IMR-90 (cell line): ENCODE results near the gene SLC9A2. TPM values are rescaled to one million over a fixed set of nuclear protein-coding genes. Genes with fewer than 3 reads are reported as not detected.

Experiments
- ATAC-seq: fragments of 200-7000 bp; cut with Tn5 transposase; 2 replicates; pipeline ENCODE4 v1.9.1; 2020; ENCODE audit warnings: low read depth, mild to moderate bottlenecking, moderate library complexity
- BruUV-seq: library from RNA; stranded (reverse); fragments of 400-500 nt; replicated peaks from 2 replicates; lab custom pipeline; 2021; lab: Mats Ljungman, UMichigan
- CTCF ChIA-PET: fragments of 300-600 bp; formaldehyde crosslinking; extraction: SDS; loops from one replicate; lab custom pipeline; 2021; ENCODE audit warnings: antibody characterized with exemption; lab: Yijun Ruan, JAX
- POLR2A ChIA-PET: fragments of 300-600 bp; sonication (Branson Sonifier 250); formaldehyde crosslinking; loops from one replicate; lab custom pipeline; 2022; ENCODE audit warnings: antibody characterized with exemption; ENCODE audit not compliant: unreplicated experiment; lab: Charles Lee
- DNase-seq: peaks from one replicate; pipeline ENCODE4 v3.0.0; 2013
- H2AFZ ChIP-seq: replicated peaks from 2 replicates; pipeline ENCODE3; 2013; ENCODE audit warnings: low read length, mild to moderate bottlenecking; ENCODE audit not compliant: poor library complexity
- H2AK5ac ChIP-seq: 2 replicates; pipeline ENCODE4 v1.6.1; 2013; ENCODE audit warnings: low read depth, low read length, inconsistent platforms
- H2AK9ac ChIP-seq: replicated peaks from 2 replicates; pipeline ENCODE3; 2013; ENCODE audit warnings: mild to moderate bottlenecking, low read depth, low read length, moderate library complexity; ENCODE audit not compliant: poor library complexity
- H2BK120ac ChIP-seq: 2 replicates; pipeline ENCODE4 v1.6.1; 2013; ENCODE audit warnings: low read depth, low read length, inconsistent platforms
- H2BK15ac ChIP-seq: 3 replicates; pipeline ENCODE4 v1.6.1; 2013; ENCODE audit warnings: low read depth, low read length, inconsistent platforms
- H2BK20ac ChIP-seq: 2 replicates; pipeline ENCODE4 v1.6.1; 2013; ENCODE audit warnings: low read depth, mild to moderate bottlenecking, inconsistent platforms, low read length, moderate library complexity
- H2BK5ac ChIP-seq: 2 replicates; pipeline ENCODE4 v1.6.1; 2013; ENCODE audit warnings: mild to moderate bottlenecking, low read depth, low read length, inconsistent platforms; ENCODE audit not compliant: poor library complexity, severe bottlenecking
- H3K14ac ChIP-seq: replicated peaks from 2 replicates; pipeline ENCODE4 v1.6.1; 2013; ENCODE audit warnings: low read depth, low read length, inconsistent platforms
- H3K18ac ChIP-seq: 2 replicates; pipeline ENCODE4 v1.6.1; 2013; ENCODE audit warnings: low read depth, low read length, control low read depth
- H3K23ac ChIP-seq: 2 replicates; pipeline ENCODE4 v1.6.1; 2013; ENCODE audit warnings: low read depth, low read length, inconsistent platforms
- H3K27ac ChIP-seq: 2 replicates; pipeline ENCODE4 v1.5.1; 2013; ENCODE audit warnings: mild to moderate bottlenecking, control low read depth, low read length; ENCODE audit not compliant: insufficient read depth
- H3K27me3 ChIP-seq: 2 replicates; pipeline ENCODE4 v1.6.1; 2013; ENCODE audit warnings: low read length; ENCODE audit not compliant: control insufficient read depth, insufficient read depth
- H3K36me3 ChIP-seq: 2 replicates; pipeline ENCODE4 v1.6.1; 2013; ENCODE audit warnings: low read length, mixed read lengths; ENCODE audit not compliant: control insufficient read depth, insufficient read depth
- H3K4ac ChIP-seq: 2 replicates; pipeline ENCODE4 v1.6.1; 2013; ENCODE audit warnings: low read depth, low read length, inconsistent platforms
- H3K4me1 ChIP-seq: 2 replicates; pipeline ENCODE4 v1.6.1; 2013; ENCODE audit warnings: low read length, mixed read lengths; ENCODE audit not compliant: control insufficient read depth, insufficient read depth
- H3K4me2 ChIP-seq: 2 replicates; pipeline ENCODE4 v1.6.1; 2013; ENCODE audit warnings: low read depth, mild to moderate bottlenecking, control low read depth, low read length, moderate library complexity
- H3K4me3 ChIP-seq: 2 replicates; pipeline ENCODE4 v1.5.1; 2013; ENCODE audit warnings: low read depth, mild to moderate bottlenecking, control low read depth, low read length, moderate library complexity; ENCODE audit not compliant: insufficient read depth
- H3K56ac ChIP-seq: 2 replicates; pipeline ENCODE4 v1.6.1; 2013; ENCODE audit warnings: low read length, inconsistent platforms; ENCODE audit not compliant: insufficient read depth; ENCODE audit errors: extremely low read depth
- H3K79me1 ChIP-seq, 2 experiments: 2 replicates each; pipeline ENCODE4 v1.6.1; 2013; ENCODE audit warnings: low read length in 2 of 2, inconsistent platforms in 1 of 2, low read depth in 1 of 2
- H3K9ac ChIP-seq: 2 replicates; pipeline ENCODE4 v1.6.1; 2013; ENCODE audit warnings: low read depth, low read length, control low read depth
- H3K9me1 ChIP-seq: 2 replicates; pipeline ENCODE4 v1.6.1; 2013; ENCODE audit warnings: low read length, inconsistent platforms; ENCODE audit not compliant: insufficient read depth
- H3K9me3 ChIP-seq: 2 replicates; pipeline ENCODE4 v1.6.1; 2013; ENCODE audit warnings: low read length; ENCODE audit not compliant: control insufficient read depth, insufficient read depth
- H4K20me1 ChIP-seq: 2 replicates; pipeline ENCODE4 v1.6.1; 2013; ENCODE audit warnings: low read length, inconsistent platforms; ENCODE audit not compliant: insufficient read depth
- H4K5ac ChIP-seq: 2 replicates; pipeline ENCODE4 v1.6.1; 2013; ENCODE audit warnings: mild to moderate bottlenecking, low read depth, low read length, control low read depth
- H4K8ac ChIP-seq, 2 experiments: 2 replicates each; pipeline ENCODE4 v1.6.1; 2013; ENCODE audit warnings: low read depth in 2 of 2, low read length in 2 of 2, control low read depth in 1 of 2, inconsistent platforms in 1 of 2
- H4K91ac ChIP-seq: 2 replicates; pipeline ENCODE4 v1.6.1; 2013; ENCODE audit warnings: low read depth, low read length, inconsistent platforms; ENCODE audit not compliant: insufficient read depth
- BHLHE40 ChIP-seq: fragments of 150-350 bp; IDR thresholded peaks from 2 replicates; pipeline ENCODE4 v1.6.1; 2016; ENCODE audit warnings: mild to moderate bottlenecking, low read depth, low read length
- CEBPB ChIP-seq: IDR thresholded peaks from 2 replicates; pipeline ENCODE4 v1.6.1; 2012; ENCODE audit warnings: low read depth, low read length, improper control_type of control experiment
- FOS ChIP-seq: fragments of 150-350 bp; IDR thresholded peaks from 2 replicates; pipeline ENCODE4 v1.6.1; 2016; ENCODE audit warnings: low read depth, low read length
- MAFK ChIP-seq: IDR thresholded peaks from 2 replicates; pipeline ENCODE4 v1.6.1; 2012; ENCODE audit warnings: low read depth, low read length, improper control_type of control experiment
- MAZ ChIP-seq: IDR thresholded peaks from 2 replicates; pipeline ENCODE4 v1.6.1; 2012; ENCODE audit warnings: low read depth, mild to moderate bottlenecking, low read length, improper control_type of control experiment, moderate library complexity, borderline replicate concordance
- MXI1 ChIP-seq: IDR thresholded peaks from 2 replicates; pipeline ENCODE4 v1.6.1; 2012; ENCODE audit warnings: low read depth, mild to moderate bottlenecking, low read length, moderate library complexity, borderline replicate concordance
- NFE2L2 ChIP-seq: fragments of 150-350 bp; IDR thresholded peaks from 2 replicates; pipeline ENCODE4 v1.6.1; 2016; ENCODE audit warnings: low read depth, mild to moderate bottlenecking, low read length
- POLR2A ChIP-seq: IDR thresholded peaks from 2 replicates; pipeline ENCODE4 v1.6.1; 2012; ENCODE audit warnings: mild to moderate bottlenecking, low read depth, low read length
- RAD21 ChIP-seq: IDR thresholded peaks from 2 replicates; pipeline ENCODE4 v1.6.1; 2012; ENCODE audit warnings: low read length, improper control_type of control experiment
- dilution Hi-C: fragments of 300-500 bp; cut with HindIII; formaldehyde crosslinking; loops from one replicate; pipeline ENCODE4 v1.14.3; 2018; ENCODE audit warnings: low sequenced_read_pairs; ENCODE audit not compliant: unreplicated experiment
- in situ Hi-C: fragments of 300-500 bp; cut with MboI; formaldehyde crosslinking; loops from 3 replicates; pipeline ENCODE4 v1.14.3; 2019; ENCODE audit warnings: low sequenced_read_pairs, inconsistent platforms, mixed read lengths
- intact Hi-C: fragments of 100-400 bp; cut with micrococcal nuclease; formaldehyde crosslinking; loops from 2 replicates; pipeline ENCODE4 v1.10.0; 2022
- polyA plus RNA-seq, 3 experiments: library from polyadenylated mRNA; depleted of rRNA; stranded (reverse); fragments of >200 nt; gene quantifications; 2 replicates each; pipeline ENCODE4 v1.2.3, GENCODE V29; 2012; ENCODE audit warnings: low replicate concordance in 1 of 3
- total RNA-seq: library from RNA; depleted of rRNA; stranded (reverse); fragments of >200 nt; gene quantifications from 2 replicates; pipeline ENCODE4 v1.2.3, GENCODE V29; 2012; rRNA removed

The SLC9A2 gene
- total and polyA plus RNA-seq, 2 of the 4 experiments (the other 2 are of a cell fraction): not detected

- no peaks in the 10 kb centered on the region for H4K20me1 ChIP-seq
Measured at GRCh38 chr2:102758439-102758838, 139.1 kb downstream of the SLC9A2 start.

More at GRCh38 chr2:102758439-102758838, 139.1 kb downstream of the SLC9A2 start:
- no peak overlapping the region for H4K8ac ChIP-seq
- TF ChIP-seq RAD21 (no peak), BHLHE40 (no peak), FOS (no peak), MAFK (no peak), POLR2A (no peak), MAZ (no peak), MXI1 (no peak), NFE2L2 (no peak), CEBPB (no peak)
- H3K9ac ChIP-seq: no peak overlapping the region
- ATAC-seq: no peak
- DNase-seq: no peak
- H3K4me3 ChIP-seq: no peak overlapping the region
- dilution Hi-C loops (no loop called here), intact Hi-C loops (no loop called here), in situ Hi-C loops (no loop called here)
- no peak overlapping the region for H3K4ac ChIP-seq
- H3K27me3 ChIP-seq: no peaks in the 10 kb centered on the region
- H2AK9ac ChIP-seq: no peak overlapping the region
- H3K18ac ChIP-seq: no peak overlapping the region
- H3K56ac ChIP-seq: no peak overlapping the region
- H3K4me1 ChIP-seq: no peaks in the 10 kb centered on the region; the same call in 1 of the 2 replicates
- CTCF ChIA-PET: no interaction called here
- no peaks in the 10 kb centered on the region for H3K79me1 ChIP-seq
- H3K9me3 ChIP-seq: no peaks in the 10 kb centered on the region
- H3K4me2 ChIP-seq: no peak overlapping the region
- H3K14ac ChIP-seq: no peak overlapping the region
- BruUV-seq: no TSS peak
- no peak overlapping the region for H2BK120ac ChIP-seq
- POLR2A ChIA-PET: no interaction called here
- H4K5ac ChIP-seq: no peak overlapping the region
- H2AFZ ChIP-seq: no peak overlapping the region
- no peaks in the 10 kb centered on the region for H3K36me3 ChIP-seq
- no peak overlapping the region for H3K27ac ChIP-seq
- no peak overlapping the region for H2BK5ac ChIP-seq
- H2BK15ac ChIP-seq: no peak overlapping the region
- H2AK5ac ChIP-seq: no peak overlapping the region
- no peaks in the 10 kb centered on the region for H3K9me1 ChIP-seq
- H2BK20ac ChIP-seq: no peak overlapping the region
- no peak overlapping the region for H3K23ac ChIP-seq
- H4K91ac ChIP-seq: no peak overlapping the region

Other genes with a start within 250 kb of the SLC9A2 start
- not detected in 2 replicates for gene IL18RAP, start 196.4 kb upstream of the SLC9A2 start, total RNA-seq
- gene IL18RAP, start 196.4 kb upstream of the SLC9A2 start, polyA plus RNA-seq (2012; rRNA removed): not detected in 2 replicates
- not detected in 2 replicates for gene SLC9A4, start 146.3 kb upstream of the SLC9A2 start, total RNA-seq
- not detected in 2 replicates for gene SLC9A4, start 146.3 kb upstream of the SLC9A2 start, polyA plus RNA-seq (2012; rRNA removed)
- 1.3 and 1.4 TPM in 2 replicates for gene TMEM182, start 142.5 kb downstream of the SLC9A2 start, total RNA-seq
- gene TMEM182, start 142.5 kb downstream of the SLC9A2 start, polyA plus RNA-seq (2012; rRNA removed): 0.89 and 1.4 TPM in 2 replicates